ENCODE measurements around the gene RIOK3.

The RIOK3 gene

GRCh38 chr18:23494992-23495391 is 41.9 kb downstream of the RIOK3 start:
- DNase-seq (ENCODE audit: low read depth), result no peak
- no peak for TF ChIP-seq CTCF (IDR thresholded peaks at IDR 0.05; ENCODE audit: low read length, missing control alignments)
- no peak overlapping the region for H3K4me3 ChIP-seq (replicated peaks; ENCODE audit: low read depth, low read length)

GRCh38 chr18:23495723-23496440 is 42.8 kb downstream of the RIOK3 start:
- TF ChIP-seq CTCF (IDR thresholded peaks at IDR 0.05; ENCODE audit: low read length, missing control alignments), result no peak
- no peak overlapping the region for H3K4me3 ChIP-seq (replicated peaks; ENCODE audit: low read depth, low read length)
- DNase-seq (ENCODE audit: low read depth), result no peak

GRCh38 chr18:23498117-23498516 is 45.0 kb downstream of the RIOK3 start:
- TF ChIP-seq CTCF (IDR thresholded peaks at IDR 0.05; ENCODE audit: low read length, missing control alignments), result no peak
- H3K4me3 ChIP-seq (replicated peaks; ENCODE audit: low read depth, low read length), result no peak overlapping the region
- DNase-seq (ENCODE audit: low read depth), result no peak

GRCh38 chr18:23498877-23499276 is 45.8 kb downstream of the RIOK3 start:
- peak; percentile 82 for DNase-seq (ENCODE audit: low read depth)
- H3K4me3 ChIP-seq (replicated peaks; ENCODE audit: low read depth, low read length), result no peak overlapping the region
- peak; percentile 96 for TF ChIP-seq CTCF (IDR thresholded peaks at IDR 0.05; ENCODE audit: low read length, missing control alignments)

- no peak for TF ChIP-seq CTCF (IDR thresholded peaks at IDR 0.05; ENCODE audit: low read length, missing control alignments)
- no peak overlapping the region for H3K4me3 ChIP-seq (replicated peaks; ENCODE audit: low read depth, low read length)
- peak; percentile 30 for DNase-seq (ENCODE audit: low read depth)
Measured at GRCh38 chr18:23499291-23499781, 46.2 kb downstream of the RIOK3 start.

GRCh38 chr18:23501626-23502025 is 48.5 kb downstream of the RIOK3 start:
- no peak for DNase-seq (ENCODE audit: low read depth)
- no peak overlapping the region for H3K4me3 ChIP-seq (replicated peaks; ENCODE audit: low read depth, low read length)
- TF ChIP-seq CTCF (IDR thresholded peaks at IDR 0.05; ENCODE audit: low read length, missing control alignments), result no peak

- no peak for DNase-seq (ENCODE audit: low read depth)
- H3K4me3 ChIP-seq (replicated peaks; ENCODE audit: low read depth, low read length), result peak overlapping the region; percentile 73
- TF ChIP-seq CTCF (IDR thresholded peaks at IDR 0.05; ENCODE audit: low read length, missing control alignments), result no peak
Measured at GRCh38 chr18:23502516-23503037, 49.5 kb downstream of the RIOK3 start.

Data from fibroblast of pulmonary artery (primary cell).